GM18870 (cell line): ENCODE data around the gene CATSPERD.
"Not testable (repeated sequence)": the region's sequence is repeated elsewhere in the genome, so short reads cannot be mapped to it uniquely, and the experiment has no call there.

Experiments
- ATAC-seq: cut with Tn5 transposase; IDR thresholded peaks from one replicate; pipeline ENCODE4 v1.9.1; 2021; ENCODE audit warnings: moderate library complexity; ENCODE audit not compliant: unreplicated experiment

Gene CATSPERD

DNA sequence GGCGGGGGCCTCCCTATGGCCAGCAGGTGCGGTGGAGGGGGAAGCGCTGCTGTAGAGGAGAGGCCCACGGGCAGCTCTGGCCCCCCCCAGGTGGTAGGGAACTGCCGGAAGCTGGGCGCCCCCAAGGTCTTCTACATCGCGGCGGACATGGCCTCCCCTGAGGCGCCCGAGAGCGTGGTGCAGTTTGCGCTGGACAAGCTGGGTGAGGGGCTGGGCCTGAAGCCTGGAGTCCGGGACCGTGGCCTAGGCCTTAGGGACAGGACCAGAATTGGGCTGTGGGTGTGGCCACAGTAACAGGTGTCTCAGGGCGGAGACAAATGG is 34.2 kb upstream of the CATSPERD start:
- no peak for ATAC-seq

DNA sequence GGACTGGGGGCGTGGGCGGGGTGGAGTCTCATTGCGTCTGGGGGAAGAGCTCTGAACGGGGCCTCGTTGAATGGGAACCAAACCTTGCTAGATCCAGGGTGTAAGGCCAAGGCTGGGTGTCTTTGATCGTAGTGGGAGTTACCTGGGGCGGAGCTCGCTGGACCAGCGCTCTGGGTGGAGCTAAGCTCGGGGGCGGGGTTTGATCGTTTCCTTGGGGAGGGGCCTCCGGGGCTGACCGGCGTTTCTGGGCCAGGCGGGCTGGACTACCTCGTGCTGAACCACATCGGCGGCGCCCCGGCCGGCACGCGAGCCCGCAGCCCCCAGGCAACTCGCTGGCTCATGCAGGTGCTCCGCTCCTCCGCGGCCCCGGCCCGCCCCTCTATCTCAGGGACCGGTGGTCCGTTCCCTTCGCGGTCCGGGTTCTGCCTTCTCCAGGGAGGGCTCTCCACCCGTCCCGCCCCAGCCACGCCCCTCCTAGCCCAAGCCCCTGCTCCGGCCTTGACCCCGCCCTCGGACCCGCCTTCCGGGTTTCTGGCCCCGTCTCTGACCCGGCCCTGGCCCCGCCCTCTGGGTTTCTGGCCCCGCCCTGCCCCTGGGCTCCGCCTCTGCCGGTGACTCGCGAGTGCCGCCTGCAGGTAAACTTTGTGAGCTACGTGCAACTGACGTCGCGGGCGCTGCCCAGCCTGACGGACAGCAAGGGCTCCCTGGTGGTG is 33.6 kb upstream of the CATSPERD start:
- peak; percentile 34 for ATAC-seq

GRCh38 chr19:5687360-5688198 is 32.9 kb upstream of the CATSPERD start:
- no peak for ATAC-seq

GRCh38 chr19:5688262-5688881 is 32.1 kb upstream of the CATSPERD start:
- not testable (repeated sequence) for ATAC-seq

DNA sequence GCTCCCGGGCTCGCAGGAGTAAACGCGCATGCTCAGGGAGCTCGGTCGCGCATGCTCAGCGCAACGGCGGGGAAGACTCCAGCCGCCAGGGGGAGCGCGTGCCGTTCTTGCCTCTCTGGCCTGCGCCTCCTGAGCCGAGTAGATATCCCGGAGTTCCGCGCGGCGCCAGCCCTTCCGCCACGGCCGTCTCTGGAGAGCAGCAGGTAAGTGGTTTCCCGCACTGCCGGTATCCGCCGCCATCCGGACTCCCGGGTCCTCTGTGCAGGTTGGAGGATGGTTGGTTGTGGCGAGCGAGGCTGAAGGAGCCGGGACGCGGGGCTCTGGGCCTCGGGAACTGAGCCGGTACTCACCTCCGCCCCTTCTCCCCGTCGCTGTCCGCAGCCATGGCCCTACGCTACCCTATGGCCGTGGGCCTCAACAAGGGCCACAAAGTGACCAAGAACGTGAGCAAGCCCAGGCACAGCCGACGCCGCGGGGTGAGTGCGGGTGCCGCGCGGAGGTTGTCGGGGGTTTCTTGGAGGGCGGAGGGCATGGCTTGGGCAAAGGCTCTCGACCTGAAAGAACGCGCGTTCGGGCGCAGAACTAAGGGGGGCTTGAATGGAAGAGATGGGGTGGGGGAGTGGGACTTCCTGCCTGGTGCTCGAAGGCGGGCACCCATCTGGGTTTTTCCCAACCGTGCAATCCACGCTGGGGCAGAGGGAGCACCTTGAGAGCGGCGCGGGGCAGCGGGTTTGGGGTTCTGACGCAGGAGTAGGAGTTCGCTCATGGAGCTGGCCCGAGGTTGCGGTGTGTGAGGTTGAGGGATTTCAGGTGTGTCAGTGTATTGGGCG is 30.1 kb upstream of the CATSPERD start, which contains the start of gene RPL36:
Gene RPL36 (plus strand): TSS at position 171 of the 830 bp plus-strand sequence. CDS start 213 bp downstream, at position 384.
- peak; percentile 41 for ATAC-seq

- ATAC-seq, result no peak
Observed at GRCh38 chr19:5690955-5691821, 29.2 kb upstream of the CATSPERD start.

DNA sequence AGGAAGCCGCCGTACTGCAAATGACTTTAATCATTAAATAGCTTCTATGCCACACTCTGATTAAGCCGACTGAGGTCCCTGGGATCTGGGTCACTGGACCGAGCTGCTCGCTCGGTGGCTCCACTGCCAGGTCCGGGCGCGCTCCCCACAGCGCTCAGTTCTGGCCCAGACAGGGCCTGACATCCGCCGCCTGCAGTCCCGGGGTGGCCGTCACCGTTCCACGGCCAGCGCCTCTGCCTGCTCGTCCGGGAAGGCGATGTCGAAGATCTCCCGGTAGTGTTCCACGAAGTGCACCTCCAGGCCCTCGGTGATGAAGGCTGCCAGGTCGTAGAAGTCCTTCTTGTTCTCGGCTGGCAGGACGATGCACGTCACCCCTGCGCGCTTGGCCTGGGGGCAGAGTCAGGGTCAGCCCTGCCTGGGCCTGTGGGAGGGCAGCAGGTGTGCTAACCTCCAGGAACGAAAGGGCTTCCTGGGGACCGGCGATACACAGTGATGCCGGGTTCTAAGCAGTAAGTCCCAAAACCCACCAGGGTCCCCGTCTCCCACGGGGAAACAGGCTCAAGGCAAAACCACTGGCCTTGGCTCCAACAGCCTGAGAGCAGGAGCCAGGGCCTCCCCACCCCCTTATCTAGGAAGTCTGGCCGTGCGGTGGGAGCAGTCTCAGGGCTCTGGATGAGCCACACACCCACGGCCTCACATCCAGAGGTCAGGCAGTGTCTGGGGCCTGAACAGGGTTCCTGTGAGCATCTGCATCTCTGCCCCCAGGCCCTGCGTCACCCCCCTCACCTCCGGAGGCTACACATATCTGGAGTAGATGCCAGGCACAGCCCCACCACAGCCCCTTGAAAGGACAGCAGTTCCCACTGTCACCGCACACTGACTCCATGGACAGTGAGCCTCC is 28.4 kb upstream of the CATSPERD start:
- no peak for ATAC-seq

GRCh38 chr19:5692723-5693194 is 27.7 kb upstream of the CATSPERD start:
- no peak for ATAC-seq

GRCh38 chr19:5693195-5694166 is 27.0 kb upstream of the CATSPERD start:
- ATAC-seq, result no peak

GRCh38 chr19:5694167-5694955 is 26.1 kb upstream of the CATSPERD start:
- no peak for ATAC-seq

DNA sequence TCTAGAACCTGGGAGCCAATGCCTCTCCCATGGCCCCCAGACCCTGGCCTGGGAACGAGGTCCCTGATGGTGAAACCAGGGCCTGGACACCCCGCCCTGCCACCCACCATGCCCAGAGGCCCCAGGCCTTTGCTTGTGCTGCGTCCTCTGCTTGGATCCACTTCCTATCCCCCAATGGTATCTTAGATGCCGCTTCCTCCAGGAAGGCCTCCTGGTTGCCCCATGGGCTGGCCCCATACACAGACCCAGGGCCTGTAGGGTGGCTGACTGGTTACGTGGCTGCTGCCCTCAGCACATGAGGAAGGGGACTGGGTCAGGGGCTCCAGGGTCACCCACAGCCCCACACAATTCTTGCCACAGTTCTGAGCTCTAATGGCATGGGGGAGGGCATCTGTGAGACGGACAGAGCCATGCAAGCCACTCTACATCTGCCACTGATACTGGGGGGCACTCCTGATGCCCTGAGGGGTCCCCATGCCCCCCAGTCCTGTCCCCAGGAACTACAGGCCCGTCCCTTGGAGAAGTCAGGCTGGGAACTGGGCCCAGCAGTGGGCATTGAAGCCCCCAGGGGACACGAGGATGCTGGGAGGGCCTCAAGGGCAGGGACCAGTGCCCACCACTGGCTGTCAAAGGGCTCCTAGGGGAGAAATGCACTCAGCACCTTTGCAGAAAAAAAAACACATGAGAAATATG is 25.3 kb upstream of the CATSPERD start:
- no peak for ATAC-seq

DNA sequence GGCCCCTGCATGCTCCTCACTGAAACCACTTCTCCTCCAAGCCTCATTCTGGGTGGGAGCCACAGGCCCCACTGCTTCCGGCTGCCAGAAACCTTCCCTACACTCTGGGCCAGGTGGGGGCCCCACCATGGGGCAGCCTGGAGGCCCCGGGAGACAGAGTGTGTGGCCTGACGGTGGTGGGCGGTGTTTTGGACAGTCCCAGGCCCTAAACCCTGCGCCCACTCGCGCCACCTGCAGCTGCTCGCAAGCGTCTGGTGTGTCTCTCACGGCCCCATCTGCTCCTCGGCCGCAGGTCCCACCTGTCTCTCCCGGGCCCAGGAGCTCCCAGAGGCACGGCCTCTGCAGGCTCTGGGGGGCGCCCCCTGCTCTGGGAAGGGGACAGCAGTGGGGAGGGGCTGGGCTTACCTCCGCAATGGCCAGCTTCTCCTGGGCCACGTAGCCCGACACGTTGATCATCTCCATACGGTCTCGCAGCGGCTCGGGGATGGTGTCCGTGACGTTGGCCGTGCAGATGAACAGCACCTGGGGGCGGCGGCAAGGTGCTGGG is 24.7 kb upstream of the CATSPERD start:
- no peak for ATAC-seq

DNA sequence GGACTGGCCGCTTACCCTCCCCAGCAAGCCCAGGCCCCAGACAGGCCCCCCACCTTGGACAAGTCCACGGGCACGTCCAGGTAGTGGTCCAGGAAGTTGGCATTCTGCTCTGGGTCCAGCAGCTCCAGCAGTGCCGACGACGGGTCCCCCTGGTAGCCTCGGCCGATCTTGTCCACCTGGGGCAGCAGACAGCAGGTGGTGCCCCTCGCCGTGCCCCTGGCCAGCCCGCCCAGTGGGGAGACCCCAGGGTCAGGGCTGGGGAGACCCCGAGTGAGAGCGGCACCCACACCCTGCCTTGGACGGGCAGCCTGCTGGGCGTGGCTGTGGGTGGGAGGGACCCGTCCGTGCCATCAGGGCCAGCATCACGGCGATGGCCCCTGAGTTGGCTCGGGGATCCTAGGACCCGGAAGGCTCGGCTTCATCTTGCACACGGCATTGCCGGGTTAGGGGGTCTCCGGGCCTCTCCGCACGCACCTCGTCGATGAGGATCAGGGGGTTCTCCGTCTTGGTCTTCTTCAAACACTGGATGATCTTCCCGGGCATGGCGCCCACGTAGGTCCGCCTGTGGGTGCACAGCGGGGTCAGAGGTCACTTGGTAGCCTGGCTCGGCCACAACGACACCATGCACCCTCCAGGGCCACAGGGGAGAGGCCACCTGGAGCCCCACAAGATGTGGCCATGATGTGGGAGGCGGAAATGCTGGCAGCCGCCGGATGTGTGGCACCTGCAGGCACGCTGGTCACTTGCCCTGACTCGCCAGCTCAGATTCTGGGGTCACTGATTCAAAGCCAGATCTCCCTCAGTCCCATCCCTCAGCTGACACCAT is 24.0 kb upstream of the CATSPERD start:
- ATAC-seq, result no peak

GRCh38 chr19:5697022-5697889 is 23.2 kb upstream of the CATSPERD start:
- ATAC-seq, result no peak
